ENCODE measurements around the gene DCTPP1.
"Not testable (repeated sequence)": the region's sequence is repeated elsewhere in the genome, so short reads cannot be mapped to it uniquely, and the experiment has no call there.

Gene DCTPP1

DNA sequence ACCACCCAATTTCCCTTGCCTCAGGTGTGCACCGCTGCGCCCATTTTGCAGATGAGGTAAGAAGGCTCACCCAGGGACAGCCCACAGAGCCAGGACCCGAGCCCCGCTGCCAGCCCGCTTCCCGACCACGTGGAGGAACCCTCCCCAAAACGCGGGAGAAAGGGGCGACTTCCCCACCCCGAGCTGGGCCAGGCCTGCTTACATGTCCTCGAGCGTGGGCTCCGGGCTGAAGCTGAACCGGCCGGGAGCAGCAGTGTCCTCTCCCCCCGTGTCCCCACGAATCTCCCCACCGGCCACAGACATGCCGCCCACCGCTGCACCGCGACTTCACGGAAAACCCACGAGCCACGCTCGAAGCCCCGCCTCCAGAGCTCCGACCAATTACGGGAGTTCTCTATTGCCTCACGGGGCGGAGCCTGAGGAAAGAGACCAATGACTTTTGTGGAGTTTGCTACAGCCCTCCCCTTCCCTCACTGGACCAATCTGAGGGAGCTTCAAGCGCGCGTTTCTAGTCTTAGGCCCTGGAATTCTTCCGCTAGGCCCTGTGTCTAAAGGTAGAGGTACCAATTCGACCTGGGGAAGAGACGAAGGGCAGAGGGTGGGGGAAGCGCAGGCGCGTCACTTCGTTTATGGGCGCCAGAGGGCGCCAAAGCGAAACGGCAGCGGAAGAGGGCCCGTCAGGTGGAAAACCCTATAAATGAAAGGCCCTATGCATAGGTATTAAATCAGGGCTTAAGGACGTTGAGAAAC is at the start of gene DCTPP1:
TSS of gene DCTPP1 (minus strand) at position 353 of the 750 bp plus-strand sequence. CDS start at position 303, 50 bp downstream.
- Histone ChIP-seq H3K9me3 (ENCODE audit: control insufficient read depth, insufficient read depth, low read length) (no peaks in the 10 kb centered on the region), H3K9ac (ENCODE audit: low read depth, low read length) (peak within 1 kb of the TSS; percentile 77), H3K36me3 (ENCODE audit: insufficient read depth, low read length) (0 out of 2 replicates have a peak, but pooled peaks cover under 1% of the 10 kb centered on the region), H3K4me1 (ENCODE audit: insufficient read depth, low read length) (peaks cover 10% of the 10 kb centered on the region; the same call in 1 of the 2 replicates)

DNA sequence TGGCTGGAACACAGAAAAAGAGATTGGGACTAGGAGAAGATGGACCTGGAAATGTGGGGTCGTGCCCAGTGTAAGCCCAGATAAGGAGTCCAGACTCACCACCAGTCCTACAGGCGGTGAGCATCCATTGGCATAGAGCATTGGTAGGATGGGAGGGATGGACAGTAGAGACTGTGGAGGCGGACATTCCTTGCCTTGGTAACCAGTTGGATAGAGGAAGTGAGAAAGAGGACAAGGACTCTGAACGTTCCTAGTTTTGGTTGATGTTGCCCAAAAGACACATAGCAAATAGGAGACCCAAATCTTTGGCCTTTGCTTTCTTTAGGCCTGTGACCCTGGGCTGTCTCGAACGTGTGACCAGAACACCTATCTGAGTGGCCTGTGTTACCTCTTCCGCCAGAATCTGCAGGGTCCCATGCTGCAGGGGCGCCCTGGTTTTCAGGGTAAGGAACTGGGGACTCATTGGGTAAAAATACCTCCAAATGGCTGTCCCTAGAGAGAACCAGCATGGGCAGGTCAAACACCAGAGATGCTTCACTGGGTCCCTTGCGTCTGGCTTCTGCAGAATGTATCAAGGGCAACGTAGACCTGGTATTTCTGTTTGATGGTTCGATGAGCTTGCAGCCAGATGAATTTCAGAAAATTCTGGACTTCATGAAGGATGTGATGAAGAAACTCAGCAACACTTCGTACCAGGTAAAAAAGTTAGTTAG is 49.1 kb upstream of the DCTPP1 start:
- Histone ChIP-seq H3K4me1 (ENCODE audit: insufficient read depth, low read length) (no peaks in the 10 kb centered on the region), H3K36me3 (ENCODE audit: insufficient read depth, low read length) (no peaks in the 10 kb centered on the region), H3K9ac (ENCODE audit: low read depth, low read length) (no peak overlapping the region), H3K9me3 (ENCODE audit: control insufficient read depth, insufficient read depth, low read length) (no peaks in the 10 kb centered on the region)

DNA sequence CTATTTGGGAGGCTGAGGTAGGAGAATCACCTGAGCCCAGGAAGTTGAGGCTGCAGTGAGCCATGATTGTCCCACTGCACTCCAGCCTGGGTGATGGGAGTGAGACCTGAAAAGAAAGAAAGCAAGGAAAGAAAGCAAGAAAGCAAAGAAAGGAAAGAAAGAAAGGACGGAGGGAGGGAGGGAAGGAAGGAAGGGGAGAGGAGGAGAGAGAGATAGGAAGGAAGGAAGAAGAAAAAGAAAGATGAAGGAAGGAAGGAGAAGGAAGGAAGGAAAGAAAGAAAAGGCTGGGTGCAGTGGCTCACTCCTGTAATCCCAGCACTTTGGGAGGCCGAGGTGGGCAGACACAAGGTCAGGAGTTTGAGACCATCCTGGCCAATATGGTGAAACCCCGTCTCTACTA is 47.9 kb upstream of the DCTPP1 start:
- H3K36me3 ChIP-seq (ENCODE audit: insufficient read depth, low read length); H3K9me3 ChIP-seq (ENCODE audit: control insufficient read depth, insufficient read depth, low read length): not testable (repeated sequence)

DNA sequence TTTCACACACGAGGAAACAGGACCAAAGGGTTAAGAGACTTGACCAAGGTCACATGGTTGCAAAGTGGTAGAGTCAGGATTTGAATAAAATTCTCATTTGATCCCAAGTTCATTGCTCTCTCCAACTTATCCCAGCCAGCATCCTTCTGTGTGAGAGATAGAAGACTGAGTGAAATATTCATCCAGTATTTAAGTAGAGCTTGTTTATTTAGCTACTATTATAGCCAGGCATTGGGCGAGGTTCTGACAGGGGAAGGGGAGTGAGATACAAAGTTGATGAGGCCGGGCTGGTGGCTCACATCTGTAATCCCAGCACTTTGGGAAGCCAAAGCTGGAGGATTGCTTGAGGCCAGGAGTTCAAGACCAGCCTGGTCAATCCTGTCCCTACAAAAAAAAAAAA is 47.2 kb upstream of the DCTPP1 start:
- Histone ChIP-seq H3K9ac (ENCODE audit: low read depth, low read length) (no peak overlapping the region), H3K36me3 (ENCODE audit: insufficient read depth, low read length) (no peaks in the 10 kb centered on the region), H3K9me3 (ENCODE audit: control insufficient read depth, insufficient read depth, low read length) (no peaks in the 10 kb centered on the region), H3K4me1 (ENCODE audit: insufficient read depth, low read length) (no peaks in the 10 kb centered on the region)

More for the DNA sequence above, 47.9 kb upstream of the DCTPP1 start:
- H3K9ac ChIP-seq (ENCODE audit: low read depth, low read length); H3K4me1 ChIP-seq (ENCODE audit: insufficient read depth, low read length): not testable (repeated sequence)

DNA sequence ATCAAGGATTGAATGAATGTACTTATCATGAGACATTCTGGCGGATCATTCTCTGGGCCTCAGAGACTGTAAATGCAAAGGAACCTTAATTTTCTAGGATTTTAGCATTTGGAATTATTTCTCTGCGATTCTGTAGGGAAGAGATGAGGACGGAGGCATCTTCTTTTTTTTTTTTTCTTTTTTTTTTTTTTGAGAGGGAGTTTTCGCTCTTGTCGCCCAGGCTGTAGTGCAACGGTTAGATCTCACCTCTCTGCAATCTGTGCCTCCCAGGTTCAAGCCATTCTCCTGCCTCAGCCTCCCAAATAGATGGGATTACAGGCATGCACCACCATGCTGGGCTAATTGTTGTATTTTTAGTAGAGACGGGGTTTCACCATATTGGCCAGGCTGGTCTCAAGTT is 44.9 kb upstream of the DCTPP1 start:
- Histone ChIP-seq H3K4me1 (ENCODE audit: insufficient read depth, low read length) (no peaks in the 10 kb centered on the region), H3K9ac (ENCODE audit: low read depth, low read length) (no peak overlapping the region), H3K9me3 (ENCODE audit: control insufficient read depth, insufficient read depth, low read length) (no peaks in the 10 kb centered on the region)

DNA sequence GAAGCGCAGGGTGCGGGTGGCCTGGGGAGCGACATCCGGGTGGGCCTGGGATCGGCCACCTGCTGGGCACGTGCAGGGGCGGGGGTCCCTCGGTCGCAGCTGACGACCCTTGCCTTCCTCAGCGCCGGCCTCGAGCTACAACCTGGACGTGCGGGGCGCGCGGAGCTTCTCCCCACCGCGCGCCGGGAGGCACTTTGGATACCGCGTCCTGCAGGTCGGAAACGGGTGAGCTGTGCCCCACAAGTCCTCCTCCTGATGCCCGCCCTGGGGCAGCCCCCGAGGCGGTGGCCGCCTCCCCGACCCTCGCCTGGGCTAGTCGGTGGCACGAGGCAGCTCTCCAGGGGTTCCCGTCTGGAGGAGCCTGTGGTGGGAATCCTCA is 44.2 kb upstream of the DCTPP1 start:
- Histone ChIP-seq H3K9ac (ENCODE audit: low read depth, low read length) (no peak overlapping the region), H3K4me1 (ENCODE audit: insufficient read depth, low read length) (no peaks in the 10 kb centered on the region), H3K36me3 (ENCODE audit: insufficient read depth, low read length) (no peaks in the 10 kb centered on the region), H3K9me3 (ENCODE audit: control insufficient read depth, insufficient read depth, low read length) (no peaks in the 10 kb centered on the region)

More for the DNA sequence above, 44.9 kb upstream of the DCTPP1 start:
- H3K36me3 ChIP-seq (ENCODE audit: insufficient read depth, low read length): no peaks in the 10 kb centered on the region

DNA sequence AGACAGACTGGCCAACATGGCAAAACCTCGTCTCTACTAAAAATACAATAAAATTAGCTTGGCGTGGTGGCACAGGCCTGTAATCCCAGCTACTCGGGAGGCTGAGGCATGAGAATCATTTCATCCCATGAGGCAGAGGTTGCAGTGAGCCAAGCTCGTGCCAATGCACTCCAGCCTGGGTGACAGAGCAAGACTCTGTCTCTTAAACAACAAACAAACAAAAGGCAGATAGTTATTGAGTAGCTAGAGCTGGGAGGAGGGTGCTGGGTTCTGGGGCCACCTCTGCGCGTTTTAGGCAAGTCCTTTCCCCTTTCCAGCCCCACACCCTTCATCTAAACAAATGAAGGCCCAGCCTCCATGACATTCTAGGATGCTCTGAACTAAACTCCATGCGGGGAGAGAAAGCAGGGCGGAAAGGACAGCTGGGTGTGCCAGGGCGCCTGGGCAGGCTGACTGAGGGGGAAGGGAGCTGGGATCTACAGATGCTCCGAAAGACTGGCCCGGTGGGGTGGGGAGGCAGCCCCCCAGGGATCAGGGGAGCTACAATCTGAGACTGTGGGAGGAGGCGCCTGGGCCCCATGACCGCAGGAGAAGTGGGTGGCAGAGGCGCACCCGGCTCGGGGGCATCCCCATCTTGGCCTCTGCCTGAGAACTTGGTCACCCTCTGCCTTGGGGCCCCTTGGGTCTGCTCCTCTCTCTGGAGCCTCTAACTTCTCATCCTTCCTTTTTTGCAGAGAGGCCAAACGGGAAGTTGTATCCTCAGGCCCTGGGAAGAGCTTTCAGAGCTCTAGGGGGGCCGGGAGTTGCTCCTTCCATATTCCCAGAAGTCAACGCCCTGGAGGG is 43.6 kb upstream of the DCTPP1 start:
- no peaks in the 10 kb centered on the region for H3K9me3 ChIP-seq (ENCODE audit: control insufficient read depth, insufficient read depth, low read length)
- H3K36me3 ChIP-seq (ENCODE audit: insufficient read depth, low read length): no peaks in the 10 kb centered on the region
- no peak overlapping the region for H3K9ac ChIP-seq (ENCODE audit: low read depth, low read length)
- no peaks in the 10 kb centered on the region for H3K4me1 ChIP-seq (ENCODE audit: insufficient read depth, low read length)

DNA sequence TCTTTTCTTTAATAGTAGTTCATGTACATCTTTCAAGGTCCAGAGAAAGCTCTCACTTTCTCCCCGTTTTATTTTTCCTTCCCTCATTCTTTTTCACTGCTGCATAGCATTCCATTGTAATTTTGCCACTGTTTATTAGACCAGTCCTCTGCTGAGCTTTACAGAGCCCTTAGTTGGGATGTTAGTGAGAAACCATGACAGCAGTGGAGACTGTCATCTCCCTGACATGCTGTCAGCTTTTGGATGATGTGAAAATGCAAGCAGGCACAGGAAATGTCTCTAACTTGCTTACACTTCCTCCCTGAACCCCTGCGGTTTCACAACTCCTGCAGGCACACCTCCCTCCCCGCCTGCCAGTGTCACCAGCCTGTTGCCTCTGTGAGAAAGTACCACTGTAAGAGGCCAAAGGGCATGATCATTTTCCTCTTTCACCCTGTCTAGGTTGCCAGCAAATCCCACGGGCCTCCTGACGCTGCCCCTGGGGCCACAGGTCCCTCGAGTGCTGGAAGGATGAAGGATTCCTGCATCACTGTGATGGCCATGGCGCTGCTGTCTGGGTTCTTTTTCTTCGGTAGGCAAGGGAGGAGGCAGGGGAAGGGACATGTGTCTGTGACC is 42.6 kb upstream of the DCTPP1 start, which contains the start of gene ITGAL:
TSS of gene ITGAL (plus strand) at position 415 of the 615 bp plus-strand sequence. CDS start at position 511, 96 bp downstream.
- no peaks in the 10 kb centered on the region for H3K36me3 ChIP-seq (ENCODE audit: insufficient read depth, low read length)
- H3K4me1 ChIP-seq (ENCODE audit: insufficient read depth, low read length): no peaks in the 10 kb centered on the region
- no peaks in the 10 kb centered on the region for H3K9me3 ChIP-seq (ENCODE audit: control insufficient read depth, insufficient read depth, low read length)
- H3K9ac ChIP-seq (ENCODE audit: low read depth, low read length): no peak within 1 kb of the TSS; the same call in 1 of the 2 replicates

DNA sequence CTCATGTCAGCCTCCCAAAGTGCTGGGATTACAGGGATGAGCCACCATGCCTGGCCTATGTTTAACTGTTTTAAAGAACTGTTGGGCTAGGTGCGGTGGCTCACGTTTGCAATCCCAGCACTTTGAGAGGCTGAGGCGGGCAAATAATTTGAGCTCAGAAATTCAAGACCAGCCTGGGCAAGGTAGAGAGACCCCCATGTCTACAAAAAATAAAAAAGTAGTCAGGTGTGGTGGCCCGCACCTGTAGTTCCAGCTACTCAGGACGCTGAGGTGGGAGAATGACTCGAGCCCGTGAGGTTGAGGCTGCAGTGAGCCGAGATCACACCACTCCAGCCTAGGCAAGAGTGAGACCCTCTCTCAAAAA is 40.8 kb upstream of the DCTPP1 start:
- H3K9ac ChIP-seq (ENCODE audit: low read depth, low read length): no peak overlapping the region
- no peaks in the 10 kb centered on the region for H3K9me3 ChIP-seq (ENCODE audit: control insufficient read depth, insufficient read depth, low read length)
- H3K36me3 ChIP-seq (ENCODE audit: insufficient read depth, low read length): no peaks in the 10 kb centered on the region
- no peaks in the 10 kb centered on the region for H3K4me1 ChIP-seq (ENCODE audit: insufficient read depth, low read length)

DNA sequence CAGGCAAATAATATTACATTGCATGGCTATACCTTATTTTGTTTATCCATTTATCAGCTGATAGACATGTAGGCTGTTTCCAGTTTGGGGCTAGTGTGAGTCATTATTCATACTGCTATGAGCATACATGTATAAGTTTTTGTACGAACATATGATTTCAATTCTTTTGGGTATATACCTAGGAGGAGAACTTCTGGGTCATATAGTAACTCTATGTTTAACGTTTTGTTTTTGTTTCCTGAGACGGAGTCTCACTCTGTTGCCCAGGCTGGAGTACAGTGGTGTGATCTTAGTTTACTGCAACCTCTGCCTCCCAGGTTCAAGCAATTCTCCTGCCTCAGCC is 40.3 kb upstream of the DCTPP1 start:
- no peaks in the 10 kb centered on the region for H3K36me3 ChIP-seq (ENCODE audit: insufficient read depth, low read length)
- no peaks in the 10 kb centered on the region for H3K9me3 ChIP-seq (ENCODE audit: control insufficient read depth, insufficient read depth, low read length)
- H3K4me1 ChIP-seq (ENCODE audit: insufficient read depth, low read length): no peaks in the 10 kb centered on the region
- no peak overlapping the region for H3K9ac ChIP-seq (ENCODE audit: low read depth, low read length)

DNA sequence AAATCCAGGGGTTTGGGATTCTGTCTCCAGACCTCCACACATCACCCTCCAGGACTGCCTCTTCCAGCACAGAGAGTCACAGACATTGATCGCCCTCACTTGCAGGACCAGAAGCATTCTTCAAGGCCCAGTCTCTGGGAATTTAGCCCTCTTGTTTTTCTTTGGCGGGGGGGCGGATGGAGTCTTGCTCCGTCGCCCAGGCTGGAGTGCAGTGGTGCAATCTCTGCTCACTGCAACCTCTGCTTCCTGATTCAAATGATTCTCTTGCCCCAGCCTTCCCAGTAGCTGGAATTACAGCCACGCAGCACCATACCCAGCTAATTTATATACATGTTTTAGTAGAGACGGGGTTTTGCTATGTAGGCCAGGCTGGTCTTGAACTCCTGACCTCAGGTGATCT is 34.2 kb upstream of the DCTPP1 start:
- H3K4me1 ChIP-seq (ENCODE audit: insufficient read depth, low read length): no peaks in the 10 kb centered on the region
- H3K9me3 ChIP-seq (ENCODE audit: control insufficient read depth, insufficient read depth, low read length): no peaks in the 10 kb centered on the region; the same call in 1 of the 2 replicates
- H3K36me3 ChIP-seq (ENCODE audit: insufficient read depth, low read length): no peaks in the 10 kb centered on the region
- H3K9ac ChIP-seq (ENCODE audit: low read depth, low read length): no peak overlapping the region

DNA sequence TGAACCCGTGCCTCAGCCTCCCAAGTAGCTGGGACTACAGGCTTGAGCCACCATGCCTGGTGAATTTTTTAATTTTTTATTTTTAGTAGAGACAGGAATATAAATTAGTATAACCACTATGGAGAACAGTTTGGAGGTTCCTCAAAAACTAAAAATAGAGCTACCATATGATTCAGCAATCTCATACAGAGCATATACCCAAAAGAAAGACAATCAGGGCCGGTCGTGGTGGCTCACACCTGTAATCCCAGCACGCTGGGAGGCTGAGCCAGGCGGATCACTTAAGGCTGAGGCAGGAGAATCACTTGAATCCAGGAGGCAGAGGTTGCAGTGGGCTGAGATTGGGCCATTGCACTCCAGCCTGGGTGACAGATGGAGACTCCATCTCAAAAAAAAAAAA is 31.6 kb upstream of the DCTPP1 start:
- H3K9me3 ChIP-seq (ENCODE audit: control insufficient read depth, insufficient read depth, low read length); H3K36me3 ChIP-seq (ENCODE audit: insufficient read depth, low read length); H3K4me1 ChIP-seq (ENCODE audit: insufficient read depth, low read length); H3K9ac ChIP-seq (ENCODE audit: low read depth, low read length): not testable (repeated sequence)

DNA sequence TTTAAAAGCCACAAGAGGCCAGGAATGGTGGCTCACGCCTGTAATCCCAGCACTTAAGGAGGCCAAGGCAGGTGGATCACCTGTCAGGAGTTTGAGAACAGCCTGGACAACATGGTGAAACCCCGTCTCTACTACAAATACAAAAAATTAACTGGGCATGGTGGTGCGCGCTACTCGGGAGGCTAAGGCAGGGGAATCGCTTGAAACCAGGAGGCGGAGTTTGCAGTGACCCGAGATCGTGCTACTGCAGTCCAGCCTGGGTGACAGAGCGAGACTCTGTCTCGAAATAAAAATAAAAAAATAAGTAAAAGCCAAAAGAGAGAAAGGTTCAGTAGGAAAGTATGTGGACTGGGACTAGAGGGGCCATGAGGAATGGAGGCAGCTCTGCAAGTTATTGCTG is 29.6 kb upstream of the DCTPP1 start:
- H3K9ac ChIP-seq (ENCODE audit: low read depth, low read length): no peak overlapping the region

More for the DNA sequence above, 29.6 kb upstream of the DCTPP1 start:
- Histone ChIP-seq H3K36me3 (ENCODE audit: insufficient read depth, low read length) (no peaks in the 10 kb centered on the region), H3K4me1 (ENCODE audit: insufficient read depth, low read length) (no peaks in the 10 kb centered on the region), H3K9me3 (ENCODE audit: control insufficient read depth, insufficient read depth, low read length) (no peaks in the 10 kb centered on the region; the same call in 1 of the 2 replicates)

Data from ES-I3 (cell line).